Endothelial cell of umbilical vein (primary cell): ENCODE results near the gene FANCF. TPM values are rescaled to one million over a fixed set of nuclear protein-coding genes. Genes with fewer than 3 reads are reported as not detected.

Experiments used
- BruUV-seq: library from RNA; stranded (reverse); fragments of 400-500 nt; replicated peaks from 2 replicates; lab custom pipeline; 2021; lab: Mats Ljungman, UMichigan
- CTCF ChIA-PET: fragments of 300-600, 350-600 bp; sonication (Branson Sonifier 250); formaldehyde crosslinking; loops from one replicate; lab custom pipeline; 2021; ENCODE audit warnings: antibody characterized with exemption, inconsistent platforms; lab: Charles Lee
- POLR2A ChIA-PET: fragments of 300-600, 350-600 bp; sonication (Branson Sonifier 250); formaldehyde crosslinking; loops from one replicate; lab custom pipeline; 2021; ENCODE audit warnings: antibody characterized with exemption, inconsistent platforms; lab: Charles Lee
- DNase-seq: peaks from one replicate; pipeline ENCODE4 v3.0.0-alpha.2; 2011; ENCODE audit warnings: low read depth, low spot score
- FAIRE-seq: peaks from 2 replicates; lab custom pipeline; 2011; peaks lifted over from hg19 to GRCh38; lab: Jason Lieb, UNC
- H2AFZ ChIP-seq: 2 replicates; pipeline ENCODE4 v1.6.0; 2012; ENCODE audit warnings: low read depth, low read length, control low read depth, inconsistent platforms
- H3K27ac ChIP-seq: 2 replicates; pipeline ENCODE4 v1.5.1; 2011; ENCODE audit warnings: low read depth, mild to moderate bottlenecking, control low read depth, low read length, moderate library complexity; ENCODE audit not compliant: insufficient read depth
- H3K27me3 ChIP-seq, 2 experiments: 2 replicates each; pipeline versions ENCODE4 v1.6.0 to v1.6.1; 2011; ENCODE audit warnings: low read length in 2 of 2, mixed read lengths in 1 of 2; ENCODE audit not compliant: control insufficient read depth in 2 of 2, insufficient read depth in 2 of 2
- H3K36me3 ChIP-seq, 2 experiments: 2 replicates in 1 of 2; 3 replicates in 1 of 2; pipeline ENCODE4 v1.5.1; 2011; ENCODE audit warnings: low read length in 2 of 2, mild to moderate bottlenecking in 1 of 2, moderate library complexity in 1 of 2; ENCODE audit not compliant: control insufficient read depth in 2 of 2, insufficient read depth in 2 of 2; ENCODE audit errors: extremely low read depth in 1 of 2
- H3K4me1 ChIP-seq: 3 replicates; pipeline ENCODE4 v1.5.1; 2011; ENCODE audit warnings: mild to moderate bottlenecking, low read length; ENCODE audit not compliant: control insufficient read depth, insufficient read depth; ENCODE audit errors: extremely low read depth
- H3K4me2 ChIP-seq: 2 replicates; pipeline ENCODE4 v1.6.1; 2011; ENCODE audit warnings: low read length, control low read depth, mixed read lengths; ENCODE audit not compliant: insufficient read depth
- H3K4me3 ChIP-seq, 3 experiments: fragments of 200-600 bp in 1 of 3; sonication (generic), shearing (Covaris generic) in 1 of 3; replicated peaks in 1 of 3; 2 replicates each; pipeline ENCODE4 v1.5.1; 2011 to 2016; ENCODE audit warnings: control low read depth in 3 of 3, low read length in 3 of 3, mild to moderate bottlenecking in 2 of 3, inconsistent platforms in 1 of 3, low read depth in 1 of 3, moderate library complexity in 1 of 3; ENCODE audit not compliant: insufficient read depth in 1 of 3
- H3K79me2 ChIP-seq: 2 replicates; pipeline ENCODE4 v1.6.0; 2012; ENCODE audit warnings: low read length, inconsistent platforms; ENCODE audit not compliant: control insufficient read depth, insufficient read depth
- H3K9ac ChIP-seq: replicated peaks from 2 replicates; pipeline ENCODE3; 2011; ENCODE audit warnings: low read length, control low read depth; ENCODE audit not compliant: insufficient read depth; ENCODE audit errors: extremely low read depth
- H3K9me1 ChIP-seq: replicated peaks from 3 replicates; pipeline ENCODE4 v1.6.0; 2011; ENCODE audit warnings: mild to moderate bottlenecking, low read length; ENCODE audit not compliant: control insufficient read depth, insufficient read depth; ENCODE audit errors: extremely low read depth
- H3K9me3 ChIP-seq: replicated peaks from 2 replicates; pipeline ENCODE4 v1.5.1; 2012; ENCODE audit warnings: low read length, inconsistent platforms; ENCODE audit not compliant: control insufficient read depth, insufficient read depth
- H4K20me1 ChIP-seq: replicated peaks from 2 replicates; pipeline ENCODE3; 2011; ENCODE audit warnings: mild to moderate bottlenecking, low read length; ENCODE audit not compliant: control insufficient read depth, insufficient read depth; ENCODE audit errors: extremely low read depth
- CTCF ChIP-seq, 2 donors: IDR thresholded peaks; 1 replicate in 1 of 2; 2 replicates in 1 of 2; pipeline ENCODE4 v1.5.1; 2011; ENCODE audit warnings: low read length in 2 of 2, mild to moderate bottlenecking in 2 of 2, moderate library complexity in 2 of 2, control low read depth in 1 of 2, inconsistent platforms in 1 of 2, low read depth in 1 of 2; ENCODE audit not compliant: insufficient read depth in 1 of 2; ENCODE audit errors: extremely low read depth in 1 of 2
- EZH2 ChIP-seq: IDR thresholded peaks from 2 replicates; pipeline ENCODE4 v1.6.1; 2012; ENCODE audit warnings: borderline replicate concordance, low read depth, mild to moderate bottlenecking, moderate library complexity, low read length, inconsistent platforms; ENCODE audit not compliant: severe bottlenecking
- FOS ChIP-seq: IDR thresholded peaks from 2 replicates; pipeline ENCODE4 v1.6.1; 2011; ENCODE audit warnings: mild to moderate bottlenecking, low read length, moderate library complexity, borderline replicate concordance; ENCODE audit not compliant: insufficient read depth
- GATA2 ChIP-seq: IDR thresholded peaks from 2 replicates; pipeline ENCODE4 v1.7.0; 2011; ENCODE audit warnings: low read depth, mild to moderate bottlenecking, moderate library complexity, mixed read lengths, low read length; ENCODE audit not compliant: insufficient read length, insufficient read depth
- JUN ChIP-seq: IDR thresholded peaks from 2 replicates; pipeline ENCODE4 v1.6.1; 2011; ENCODE audit warnings: borderline replicate concordance, low read depth; ENCODE audit not compliant: insufficient read length, insufficient read depth
- MAX ChIP-seq: IDR thresholded peaks from 2 replicates; pipeline ENCODE4 v1.6.1; 2011; ENCODE audit not compliant: insufficient read depth, insufficient read length
- POLR2A ChIP-seq: IDR thresholded peaks from 2 replicates; pipeline ENCODE4 v1.6.1; 2012; ENCODE audit warnings: low read depth, mild to moderate bottlenecking, control low read depth, low read length
- POLR2AphosphoS5 ChIP-seq: IDR thresholded peaks from 2 replicates; pipeline ENCODE4 v1.6.1; 2012; ENCODE audit warnings: low read depth, mild to moderate bottlenecking, control low read depth, low read length, moderate library complexity; ENCODE audit not compliant: insufficient read depth
- dilution Hi-C: fragments of 300-500 bp; cut with MboI; formaldehyde crosslinking; loops from one replicate; pipeline ENCODE4 v1.15.0; 2019; ENCODE audit warnings: low sequenced_read_pairs; ENCODE audit not compliant: extremely low pct_ligation_motif_present
- intact Hi-C: fragments of 100-400 bp; cut with micrococcal nuclease; formaldehyde crosslinking; loops from one replicate; pipeline ENCODE4 v1.10.0; 2022
- polyA plus RNA-seq, 4 experiments: library from polyadenylated mRNA; depleted of rRNA in 3 of 4; stranded (reverse) in 3 of 4; unstranded in 1 of 4; fragments of >200 nt; gene quantifications; 2 replicates each; pipeline versions ENCODE4 v1.2.1 to v1.2.3, GENCODE V29; 2011 to 2012; ENCODE audit warnings: missing spikeins in 1 of 4
- total RNA-seq: library from RNA; stranded (reverse); gene quantifications from 2 replicates; pipeline ENCODE4 v1.2.3, GENCODE V29; 2021

Gene FANCF
- total and polyA plus RNA-seq, 2 donors (not counting 3 experiments of a cell fraction or from before 2014, with no cell fraction given): 2.6 to 7.6 TPM

GRCh38 chr11:22669368-22669767 lies 43.7 kb upstream of the FANCF start:
- no peak overlapping the region for H3K9ac ChIP-seq
- H3K9me3 ChIP-seq: no peaks in the 10 kb centered on the region
- H4K20me1 ChIP-seq: no peaks in the 10 kb centered on the region
- ChIA-PET POLR2A (no interaction called here), CTCF (interaction anchor here (3.9 kb wide), 1 partner anchor 117 kb away, joined by 86 read pairs; no protein-coding TSS in a partner anchor)
- H3K36me3 ChIP-seq: no peaks in the 10 kb centered on the region
- TF ChIP-seq FOS (no peak), EZH2 (no peak), POLR2AphosphoS5 (no peak), POLR2A (no peak), CTCF (IDR thresholded peaks at IDR 0.05; ENCODE audit: extremely low read depth in 1 of 2, insufficient read depth in 1 of 2, low read depth in 1 of 2, low read length in 2 of 2) (no peak), GATA2 (no peak), MAX (no peak), JUN (no peak)
- H3K9me1 ChIP-seq: no peaks in the 10 kb centered on the region
- H3K79me2 ChIP-seq: no peaks in the 10 kb centered on the region
- no peak overlapping the region for H3K27ac ChIP-seq
- dilution Hi-C loops: no loop called here
- no peak for FAIRE-seq
- no TSS peak for BruUV-seq
- intact Hi-C loops: no loop called here
- no peak for DNase-seq
- no peak overlapping the region for H3K4me3 ChIP-seq
- no peak overlapping the region for H2AFZ ChIP-seq
- H3K4me2 ChIP-seq: no peak overlapping the region
- peaks cover 2% of the 10 kb centered on the region for H3K4me1 ChIP-seq
- peaks cover 37 to 82% of the 10 kb centered on the region in 2 experiments for H3K27me3 ChIP-seq
